GM10266 (cell line): ENCODE measurements around the gene RASGRF2.
"Not testable (repeated sequence)": the region's sequence is repeated elsewhere in the genome, so short reads cannot be mapped to it uniquely, and the experiment has no call there.

ENCODE experiments used
- DNase-seq: peaks from one replicate; pipeline ENCODE4 v3.0.0; 2012; ENCODE audit errors: extremely low spot score
- TF ChIP-seq, protein P1 (sequence below): IDR thresholded peaks from 2 replicates; pipeline ENCODE4 v1.5.1; 2012; ENCODE audit warnings: mild to moderate bottlenecking, low read depth; ENCODE audit not compliant: control insufficient read depth, insufficient read depth; ENCODE audit errors: missing control alignments

The RASGRF2 gene

DNA sequence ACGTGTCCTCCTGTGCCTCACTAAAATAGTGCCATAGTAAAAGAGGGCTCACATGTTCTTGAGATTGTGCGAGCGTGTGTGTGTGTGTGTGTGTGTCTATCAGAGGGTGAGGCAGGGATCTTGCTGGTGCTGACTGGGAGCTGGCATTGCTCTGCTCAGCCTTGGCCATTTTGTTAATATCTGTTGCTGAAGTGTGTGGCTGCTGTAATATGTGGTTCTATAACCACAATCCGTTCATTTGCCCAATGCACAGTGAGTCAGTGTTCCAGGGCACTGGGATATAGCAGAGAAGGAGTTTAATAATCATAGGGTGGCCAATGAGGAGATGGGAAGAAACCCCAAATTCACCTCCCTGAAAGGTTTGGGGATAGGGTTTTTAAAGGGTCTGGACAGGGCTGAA, 61.3 kb downstream of the RASGRF2 start:
- DNase-seq = no peak
- TF ChIP-seq, protein P1, sequence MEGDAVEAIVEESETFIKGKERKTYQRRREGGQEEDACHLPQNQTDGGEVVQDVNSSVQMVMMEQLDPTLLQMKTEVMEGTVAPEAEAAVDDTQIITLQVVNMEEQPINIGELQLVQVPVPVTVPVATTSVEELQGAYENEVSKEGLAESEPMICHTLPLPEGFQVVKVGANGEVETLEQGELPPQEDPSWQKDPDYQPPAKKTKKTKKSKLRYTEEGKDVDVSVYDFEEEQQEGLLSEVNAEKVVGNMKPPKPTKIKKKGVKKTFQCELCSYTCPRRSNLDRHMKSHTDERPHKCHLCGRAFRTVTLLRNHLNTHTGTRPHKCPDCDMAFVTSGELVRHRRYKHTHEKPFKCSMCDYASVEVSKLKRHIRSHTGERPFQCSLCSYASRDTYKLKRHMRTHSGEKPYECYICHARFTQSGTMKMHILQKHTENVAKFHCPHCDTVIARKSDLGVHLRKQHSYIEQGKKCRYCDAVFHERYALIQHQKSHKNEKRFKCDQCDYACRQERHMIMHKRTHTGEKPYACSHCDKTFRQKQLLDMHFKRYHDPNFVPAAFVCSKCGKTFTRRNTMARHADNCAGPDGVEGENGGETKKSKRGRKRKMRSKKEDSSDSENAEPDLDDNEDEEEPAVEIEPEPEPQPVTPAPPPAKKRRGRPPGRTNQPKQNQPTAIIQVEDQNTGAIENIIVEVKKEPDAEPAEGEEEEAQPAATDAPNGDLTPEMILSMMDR = no peak

DNA sequence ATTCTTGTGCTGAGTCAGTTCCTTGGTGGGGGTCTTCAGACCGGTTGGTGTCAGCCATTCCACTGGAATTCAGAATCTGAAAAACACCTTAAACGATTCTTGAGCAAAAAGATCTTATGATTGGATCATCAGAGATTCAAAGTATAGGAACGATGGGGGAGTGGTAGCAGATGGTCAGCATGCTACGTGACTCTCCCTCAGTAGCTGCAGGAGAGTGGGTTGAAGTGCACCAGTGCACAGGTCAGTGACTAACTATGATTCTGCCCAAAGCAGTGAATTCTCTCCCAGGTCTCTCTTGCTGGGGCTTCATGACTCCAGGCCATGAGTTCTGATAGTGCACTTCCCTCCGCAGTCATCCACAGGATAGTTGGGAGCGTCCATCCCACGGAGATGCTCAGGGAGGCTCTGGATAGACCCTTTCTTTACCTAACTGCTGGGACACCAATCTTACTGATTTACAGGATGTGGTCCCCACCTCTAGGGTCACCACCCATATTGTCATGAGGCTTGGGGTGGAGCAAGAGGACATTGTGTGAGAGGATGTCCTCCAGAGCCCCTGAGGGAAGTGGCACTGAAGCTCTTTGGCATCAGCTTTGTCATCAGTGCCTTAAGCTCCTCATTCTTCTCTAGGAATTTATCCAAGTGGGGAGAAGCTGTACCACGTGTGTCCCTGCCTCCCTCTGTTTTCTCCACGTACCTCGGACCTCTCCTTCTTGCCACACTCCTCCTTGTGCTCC, 62.0 kb downstream of the RASGRF2 start:
- TF ChIP-seq, protein P1 = no peak
- no peak for DNase-seq

DNA sequence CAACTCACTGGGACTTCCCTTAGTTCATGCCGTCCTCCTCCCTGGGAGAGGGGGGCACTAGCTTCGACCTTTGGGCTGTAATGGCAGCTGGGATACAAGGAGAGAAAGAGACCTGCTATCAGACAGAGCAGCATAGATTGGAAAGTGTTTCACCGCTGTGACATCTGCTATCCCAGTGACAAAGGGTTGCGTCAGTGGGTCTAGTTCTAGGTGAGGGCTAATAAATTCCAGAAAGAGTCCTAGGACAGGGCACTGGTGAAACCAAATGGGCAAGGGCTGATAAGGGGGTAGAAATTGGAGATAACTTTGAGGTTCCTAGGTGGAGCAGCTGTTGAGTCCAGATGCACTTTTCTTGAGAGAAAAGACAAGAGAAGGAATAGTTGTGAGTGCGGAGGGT, 62.5 kb downstream of the RASGRF2 start:
- DNase-seq = no peak
- TF ChIP-seq, protein P1 = no peak

DNA sequence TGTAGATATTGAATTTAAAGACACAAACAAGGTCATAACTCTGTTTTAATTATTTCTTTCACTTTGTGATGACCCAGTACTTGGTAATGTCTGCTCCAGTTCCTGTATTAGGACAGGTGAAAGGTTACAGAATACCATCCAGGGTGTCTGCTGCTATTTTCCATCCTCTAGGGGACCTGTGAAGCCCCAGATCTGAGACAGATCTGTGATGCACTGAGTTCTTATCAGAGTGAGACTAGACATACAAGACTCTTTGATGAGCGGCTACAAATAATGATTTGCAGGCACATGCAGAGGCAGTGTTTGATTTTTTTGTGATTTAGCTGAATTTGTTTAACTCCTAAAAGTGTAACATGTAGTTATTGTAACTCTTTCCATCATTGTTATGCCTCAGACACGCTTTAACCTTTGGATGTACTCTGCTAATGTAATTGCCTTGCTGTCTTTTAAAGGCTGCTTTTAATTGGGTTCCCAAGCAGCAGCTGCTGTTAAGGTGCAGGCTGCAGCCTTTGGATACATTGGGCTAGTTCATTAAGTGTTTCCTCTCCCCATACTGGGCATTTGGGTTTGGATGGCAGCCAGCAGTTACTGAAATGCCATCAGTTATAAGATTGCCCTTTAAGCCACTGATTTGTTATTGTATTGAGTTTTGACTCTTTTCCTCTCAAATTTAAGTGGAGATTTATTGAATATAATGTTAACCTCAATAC, 63.3 kb downstream of the RASGRF2 start:
- no peak for DNase-seq
- TF ChIP-seq, protein P1 = no peak

DNA sequence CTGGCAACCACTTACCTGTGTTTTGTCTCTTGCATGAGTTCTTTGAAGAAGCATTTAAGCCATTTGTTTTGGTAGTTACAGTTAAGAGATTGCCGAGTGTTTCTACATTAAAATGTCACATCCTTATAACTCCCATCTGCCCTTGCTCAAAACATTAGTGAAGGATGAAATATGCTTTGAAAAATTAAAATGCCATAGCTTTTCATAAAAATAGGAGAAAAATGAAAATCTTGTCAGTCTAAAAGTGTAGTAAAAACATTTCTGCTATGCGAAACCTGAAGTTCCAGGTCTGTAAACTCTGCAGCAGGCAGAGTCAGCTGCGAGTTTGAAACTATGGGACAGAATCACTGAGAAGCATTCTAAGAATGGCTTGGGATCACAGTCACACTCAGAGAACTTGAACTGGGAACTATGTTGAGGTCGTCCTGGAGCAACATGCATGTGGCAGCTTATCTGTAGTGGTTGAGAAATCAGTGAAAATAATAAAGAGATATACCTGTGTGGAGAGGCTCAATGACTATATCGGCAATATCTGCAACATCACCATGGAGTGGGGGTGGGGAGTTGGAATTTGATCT, 67.4 kb downstream of the RASGRF2 start:
- DNase-seq = no peak
- TF ChIP-seq, protein P1 = no peak

DNA sequence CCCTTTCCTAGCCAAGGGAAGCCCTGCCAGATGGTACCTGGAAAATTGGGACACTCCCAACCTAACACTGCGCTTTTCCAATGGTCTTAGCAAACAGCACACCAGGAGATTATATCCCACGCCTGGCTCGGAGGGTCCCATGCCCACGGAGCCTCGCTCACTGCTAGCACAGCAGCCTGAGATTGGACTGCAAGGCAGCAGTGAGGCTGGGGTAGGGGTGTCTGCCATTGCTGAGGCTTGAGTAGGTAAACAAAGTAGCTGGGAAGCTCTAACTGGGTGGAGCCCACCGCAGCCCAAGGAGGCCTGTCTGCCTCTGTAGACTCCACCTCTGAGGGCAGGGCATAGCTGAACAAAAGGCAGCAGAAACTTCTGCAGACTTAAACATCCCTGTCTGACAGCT, 68.7 kb downstream of the RASGRF2 start:
- DNase-seq = not testable (repeated sequence)

DNA sequence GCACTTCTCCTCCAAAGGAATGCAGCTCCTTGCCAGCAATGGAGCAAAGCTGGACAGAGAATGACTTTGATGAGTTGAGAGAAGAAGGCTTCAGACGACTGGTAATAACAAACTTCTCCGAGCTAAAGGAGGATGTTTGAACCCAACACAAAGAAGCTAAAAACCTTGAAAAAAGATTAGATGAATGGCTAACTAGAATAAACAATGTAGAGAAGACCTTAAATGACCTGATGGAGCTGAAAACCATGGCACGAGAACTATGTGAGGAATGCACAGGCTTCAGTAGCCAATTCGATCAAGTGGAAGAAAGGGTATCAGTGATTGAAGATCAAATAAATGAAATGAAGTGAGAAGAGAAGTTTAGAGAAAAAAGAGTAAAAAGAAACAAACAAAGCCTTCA, 69.6 kb downstream of the RASGRF2 start:
- DNase-seq = not testable (repeated sequence)

DNA sequence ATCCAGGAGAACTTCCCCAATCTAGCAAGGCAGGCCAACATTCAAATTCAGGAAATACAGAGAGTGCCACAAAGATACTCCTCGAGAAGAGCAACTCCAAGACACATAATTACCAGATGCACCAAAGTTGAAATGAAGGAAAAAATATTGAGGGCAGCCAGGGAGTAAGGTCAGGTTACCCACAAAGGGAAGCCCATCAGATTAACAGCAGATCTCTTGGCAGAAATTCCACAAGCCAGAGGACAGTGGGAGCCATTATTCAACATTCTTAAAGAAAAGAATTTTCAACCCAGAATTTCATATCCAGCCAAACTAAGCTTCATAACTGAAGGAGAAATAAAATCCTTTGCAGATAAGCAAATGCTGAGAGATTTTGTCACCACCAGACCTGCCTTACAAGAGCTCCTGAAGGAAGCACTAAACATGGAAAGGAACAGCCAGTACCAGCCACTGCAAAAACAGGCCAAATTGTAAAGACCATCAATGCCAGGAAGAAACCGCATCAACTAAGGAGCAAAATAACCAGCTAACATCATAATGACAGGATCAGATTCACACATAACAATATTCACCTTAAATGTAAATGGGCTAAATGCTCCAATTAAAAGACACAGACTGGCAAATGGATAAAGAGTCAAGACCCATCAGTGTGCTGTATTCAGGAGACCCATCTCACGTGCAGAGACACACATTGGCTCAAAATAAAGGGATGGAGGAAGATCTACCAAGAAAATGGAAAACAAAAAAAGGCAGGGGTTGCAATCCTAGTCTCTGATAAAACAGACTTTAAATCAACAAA, 70.3 kb downstream of the RASGRF2 start:
- DNase-seq = not testable (repeated sequence)
